Umbilical cord (tissue), 2 donors: ENCODE measurements around the gene NDUFAF3. TPM values are rescaled to one million over a fixed set of nuclear protein-coding genes. Genes with fewer than 3 reads are reported as not detected.

Source experiments
- DNase-seq: peaks from one replicate; pipeline ENCODE4 v3.0.0-alpha.2; 2015; ENCODE audit warnings: low spot score
- total RNA-seq: library from RNA; depleted of rRNA; stranded (reverse); fragments of >200 nt; gene quantifications from one replicate; pipeline ENCODE4 v1.2.3, GENCODE V29; 2014; ENCODE audit warnings: low replicate concordance; ENCODE audit not compliant: insufficient read depth

Gene NDUFAF3
- total RNA-seq, 1 donor from 2014 or later, result 28.2 TPM

DNA sequence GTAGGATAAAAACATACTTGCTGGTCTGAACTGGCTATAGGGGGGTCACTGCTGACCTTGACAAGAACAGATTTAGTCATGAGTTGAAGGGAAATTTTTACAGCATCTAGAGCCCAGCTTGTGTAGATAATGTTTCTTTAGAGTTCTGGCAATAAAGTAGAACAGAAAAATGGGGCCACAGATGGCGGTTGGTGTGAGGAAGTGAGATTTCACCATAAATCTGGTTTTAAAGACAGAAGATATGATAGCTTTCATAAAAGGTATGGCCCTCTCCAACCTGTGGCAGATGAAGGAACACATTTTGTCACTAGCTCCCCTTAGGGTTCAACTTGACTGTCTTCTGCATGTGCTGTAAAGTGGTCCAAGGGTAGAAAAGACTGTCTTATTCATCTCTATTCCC is 31.6 kb downstream of the NDUFAF3 start:
- DNase-seq, result no peak

DNA sequence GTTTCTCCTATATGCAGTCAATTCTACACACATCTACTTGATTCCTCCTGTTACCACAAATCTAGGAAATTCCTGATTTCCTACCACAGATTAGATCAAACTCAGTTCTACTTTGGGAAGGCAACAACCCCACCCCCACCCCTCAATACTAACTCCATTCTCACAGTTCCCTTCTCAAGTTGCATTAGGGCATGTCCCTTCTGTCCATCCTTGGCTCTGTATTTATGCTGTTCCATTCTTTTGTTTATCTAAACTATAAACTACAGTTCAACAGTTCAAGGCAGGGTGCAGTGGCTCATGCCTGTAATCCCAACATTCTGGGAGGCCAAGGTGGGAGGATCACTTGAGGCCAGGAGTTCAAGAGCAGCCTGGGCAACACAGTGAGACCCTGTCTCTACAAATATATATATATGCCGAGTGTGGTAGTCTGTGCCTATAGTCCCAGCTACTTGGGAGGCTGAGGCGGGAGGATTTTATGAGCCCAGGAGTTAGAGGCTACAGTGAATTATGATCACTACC is 32.5 kb downstream of the NDUFAF3 start:
- no peak for DNase-seq

DNA sequence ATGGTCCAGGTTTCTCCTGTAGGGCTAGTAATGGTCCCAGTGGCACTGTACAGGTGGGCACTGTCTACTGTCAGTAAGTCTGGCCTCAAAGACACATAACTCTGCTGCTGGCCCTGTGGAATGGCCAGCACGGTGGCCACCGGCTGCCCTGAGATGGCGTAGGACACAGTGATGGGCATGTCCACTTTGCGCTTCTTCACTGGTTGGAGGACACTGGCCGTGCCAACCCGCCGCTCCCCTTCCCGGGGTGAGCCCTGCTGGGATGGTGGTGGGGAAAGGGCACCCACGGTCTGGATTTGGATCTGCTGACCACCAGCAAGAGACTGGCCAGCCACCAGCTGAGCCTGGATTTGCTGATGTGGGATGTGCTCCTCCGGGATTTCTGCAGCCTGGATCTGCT is 35.3 kb downstream of the NDUFAF3 start:
- no peak for DNase-seq

DNA sequence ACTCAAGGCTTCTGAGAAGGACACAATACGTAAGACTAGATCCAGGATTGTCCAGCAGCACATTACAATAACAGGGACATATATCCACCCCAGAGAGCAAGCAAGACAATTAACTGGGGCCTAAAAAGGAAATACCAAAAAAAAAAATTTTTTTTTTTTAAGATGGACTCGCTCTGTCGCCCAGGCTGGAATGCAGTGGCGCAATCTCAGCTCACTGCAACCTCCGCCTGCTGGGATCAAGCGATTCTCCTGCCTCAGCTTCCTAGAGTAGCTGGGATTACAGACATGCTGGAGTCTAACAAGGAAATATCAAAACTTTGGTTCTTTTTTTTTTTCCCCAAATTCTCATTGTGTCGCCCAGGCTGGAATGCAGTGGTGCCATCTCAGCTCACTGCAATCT is 36.1 kb downstream of the NDUFAF3 start:
- DNase-seq, result peak; percentile 13

Other genes starting within 250 kb of the NDUFAF3 start
- gene PRKAR2A, start 174.2 kb upstream of the NDUFAF3 start, total RNA-seq, result 24.3 TPM
- 7.2 TPM for gene SLC25A20, start 123.2 kb upstream of the NDUFAF3 start, total RNA-seq
- 115 TPM for gene ARIH2, start 103.3 kb upstream of the NDUFAF3 start, total RNA-seq
- gene P4HTM, start 31.9 kb upstream of the NDUFAF3 start, total RNA-seq, result 53.0 TPM
- 31.3 TPM for gene WDR6, start 14.7 kb upstream of the NDUFAF3 start, total RNA-seq
- gene DALRD3, start 3.5 kb upstream of the NDUFAF3 start, total RNA-seq, result 15.2 TPM
- 181 TPM for gene IMPDH2, start 7.3 kb downstream of the NDUFAF3 start, total RNA-seq
- 49.4 TPM for gene QRICH1, start 72.0 kb downstream of the NDUFAF3 start, total RNA-seq
- gene QARS1, start 82.6 kb downstream of the NDUFAF3 start, total RNA-seq, result 283 TPM
- 48.9 TPM for gene USP19, start 98.7 kb downstream of the NDUFAF3 start, total RNA-seq
- gene LAMB2, start 110.9 kb downstream of the NDUFAF3 start, total RNA-seq, result 753 TPM
- 7.0 TPM for gene CCDC71, start 144.2 kb downstream of the NDUFAF3 start, total RNA-seq
- 30.8 TPM for gene KLHDC8B, start 149.5 kb downstream of the NDUFAF3 start, total RNA-seq